Endothelial cell of umbilical vein (primary cell): Measurements from ENCODE around the gene CRYGN.

ENCODE experiments used
- EZH2 ChIP-seq: IDR thresholded peaks from 2 replicates; pipeline ENCODE4 v1.6.1; 2012; ENCODE audit warnings: borderline replicate concordance, low read depth, mild to moderate bottlenecking, moderate library complexity, low read length, inconsistent platforms; ENCODE audit not compliant: severe bottlenecking
- GATA2 ChIP-seq: IDR thresholded peaks from 2 replicates; pipeline ENCODE4 v1.7.0; 2011; ENCODE audit warnings: low read depth, mild to moderate bottlenecking, moderate library complexity, mixed read lengths, low read length; ENCODE audit not compliant: insufficient read length, insufficient read depth
- JUN ChIP-seq: IDR thresholded peaks from 2 replicates; pipeline ENCODE4 v1.6.1; 2011; ENCODE audit warnings: borderline replicate concordance, low read depth; ENCODE audit not compliant: insufficient read length, insufficient read depth
- MYC ChIP-seq: IDR thresholded peaks from one replicate; pipeline ENCODE4 v1.6.1; 2011; ENCODE audit warnings: mild to moderate bottlenecking, low read depth, low read length
- POLR2A ChIP-seq: IDR thresholded peaks from 2 replicates; pipeline ENCODE4 v1.6.1; 2012; ENCODE audit warnings: low read depth, mild to moderate bottlenecking, control low read depth, low read length
- POLR2AphosphoS5 ChIP-seq: IDR thresholded peaks from 2 replicates; pipeline ENCODE4 v1.6.1; 2012; ENCODE audit warnings: low read depth, mild to moderate bottlenecking, control low read depth, low read length, moderate library complexity; ENCODE audit not compliant: insufficient read depth
- TF ChIP-seq, protein P1 (sequence below), 2 donors: IDR thresholded peaks; 1 replicate in 1 of 2; 2 replicates in 1 of 2; pipeline ENCODE4 v1.5.1; 2011; ENCODE audit warnings: low read length in 2 of 2, mild to moderate bottlenecking in 2 of 2, moderate library complexity in 2 of 2, control low read depth in 1 of 2, inconsistent platforms in 1 of 2, low read depth in 1 of 2; ENCODE audit not compliant: insufficient read depth in 1 of 2; ENCODE audit errors: extremely low read depth in 1 of 2
- TF ChIP-seq, protein P2 (sequence below): IDR thresholded peaks from 2 replicates; pipeline ENCODE4 v1.6.1; 2011; ENCODE audit not compliant: insufficient read depth, insufficient read length

DNA sequence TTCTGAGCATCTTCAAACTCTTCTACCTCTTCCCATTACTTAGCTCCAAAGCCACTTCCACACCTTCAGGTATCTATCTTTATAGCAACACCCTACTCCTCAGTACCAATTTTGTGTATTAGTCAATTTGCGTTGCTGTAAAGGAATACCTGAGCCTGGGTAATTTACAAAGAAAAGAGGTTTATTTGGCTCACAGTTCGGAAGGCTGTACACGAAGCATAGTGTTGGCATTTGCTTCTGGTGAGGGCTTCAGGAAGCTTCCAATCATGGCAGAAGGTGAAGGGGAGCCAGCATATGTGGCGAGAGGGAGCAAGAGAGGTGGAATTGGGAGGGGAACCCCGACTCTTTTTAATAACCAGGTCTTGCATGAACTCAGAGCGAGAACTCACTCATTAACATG is 17.6 kb upstream of the CRYGN start:
- TF ChIP-seq, protein P1, sequence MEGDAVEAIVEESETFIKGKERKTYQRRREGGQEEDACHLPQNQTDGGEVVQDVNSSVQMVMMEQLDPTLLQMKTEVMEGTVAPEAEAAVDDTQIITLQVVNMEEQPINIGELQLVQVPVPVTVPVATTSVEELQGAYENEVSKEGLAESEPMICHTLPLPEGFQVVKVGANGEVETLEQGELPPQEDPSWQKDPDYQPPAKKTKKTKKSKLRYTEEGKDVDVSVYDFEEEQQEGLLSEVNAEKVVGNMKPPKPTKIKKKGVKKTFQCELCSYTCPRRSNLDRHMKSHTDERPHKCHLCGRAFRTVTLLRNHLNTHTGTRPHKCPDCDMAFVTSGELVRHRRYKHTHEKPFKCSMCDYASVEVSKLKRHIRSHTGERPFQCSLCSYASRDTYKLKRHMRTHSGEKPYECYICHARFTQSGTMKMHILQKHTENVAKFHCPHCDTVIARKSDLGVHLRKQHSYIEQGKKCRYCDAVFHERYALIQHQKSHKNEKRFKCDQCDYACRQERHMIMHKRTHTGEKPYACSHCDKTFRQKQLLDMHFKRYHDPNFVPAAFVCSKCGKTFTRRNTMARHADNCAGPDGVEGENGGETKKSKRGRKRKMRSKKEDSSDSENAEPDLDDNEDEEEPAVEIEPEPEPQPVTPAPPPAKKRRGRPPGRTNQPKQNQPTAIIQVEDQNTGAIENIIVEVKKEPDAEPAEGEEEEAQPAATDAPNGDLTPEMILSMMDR (IDR thresholded peaks at IDR 0.05; ENCODE audit: extremely low read depth in 1 of 2, insufficient read depth in 1 of 2, low read depth in 1 of 2, low read length in 2 of 2) = no peak
- TF ChIP-seq EZH2 (no peak), GATA2 (no peak), POLR2A (no peak), POLR2AphosphoS5 (no peak), JUN (no peak), MYC (no peak)
- TF ChIP-seq, protein P2, sequence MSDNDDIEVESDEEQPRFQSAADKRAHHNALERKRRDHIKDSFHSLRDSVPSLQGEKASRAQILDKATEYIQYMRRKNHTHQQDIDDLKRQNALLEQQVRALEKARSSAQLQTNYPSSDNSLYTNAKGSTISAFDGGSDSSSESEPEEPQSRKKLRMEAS = no peak
